ENCODE data around the gene GLCE.

DNA sequence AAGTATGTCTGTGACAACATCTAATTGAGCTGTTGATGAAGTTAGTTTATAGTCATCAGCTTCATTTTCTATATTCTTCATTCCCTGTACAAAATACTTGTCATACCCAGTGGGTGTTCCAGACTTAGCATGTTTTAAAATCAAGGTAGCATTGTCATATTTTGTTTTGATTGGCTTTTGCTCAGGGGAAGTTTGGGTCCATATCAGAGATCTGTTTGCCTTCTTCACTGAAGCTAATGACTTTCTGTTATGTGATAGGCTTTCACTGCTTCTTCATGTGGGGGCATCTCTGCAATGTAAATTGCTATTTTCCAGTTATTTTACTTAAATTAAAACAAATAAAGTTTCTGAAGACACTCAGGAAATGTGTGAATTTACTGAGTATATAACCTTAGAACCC, 15.1 kb downstream of the GLCE start:
- TF ChIP-seq GATA2 (IDR thresholded peaks at IDR 0.05; ENCODE audit: low read depth, low read length), result no peak
- no peak for TF ChIP-seq GATA3 (IDR thresholded peaks at IDR 0.05; ENCODE audit: low read depth, low read length)

Data from SH-SY5Y (cell line).